Posterior vena cava (tissue), 2 donors: ENCODE measurements around the gene SRRM3. TPM values are rescaled to one million over a fixed set of nuclear protein-coding genes. Genes with fewer than 3 reads are reported as not detected.
"Not testable (repeated sequence)": the region's sequence is repeated elsewhere in the genome, so short reads cannot be mapped to it uniquely, and the experiment has no call there.

Source experiments
- DNase-seq: peaks from one replicate; pipeline ENCODE4 v3.0.0-alpha.2; 2020; ENCODE audit warnings: low spot score
- intact Hi-C, 2 donors: fragments of 100-400 bp; cut with DNase I; formaldehyde crosslinking; loops; one replicate each; pipeline versions ENCODE4 v1.14.1 to v1.14.2; 2022 to 2023
- long read RNA-seq, 2 donors: library from polyadenylated mRNA; unstranded; transcript quantifications; one replicate each; pipeline ENCODE4 v2.0.0, GENCODE V29; 2020 to 2021
- total RNA-seq, 2 donors: library from RNA; stranded (reverse); fragmentation: NEBNext Ultra II Directional; extraction: Animal tissue kit (Norgen Biotek cat#: 25700); gene quantifications; one replicate each; pipeline ENCODE4 v1.2.1, GENCODE V29; 2021
- donor health status: DM: yes; HTN: yes; CAD: no.
- donor health status: DM: yes; HTN: yes; CAD: no.

Gene SRRM3, protein sequence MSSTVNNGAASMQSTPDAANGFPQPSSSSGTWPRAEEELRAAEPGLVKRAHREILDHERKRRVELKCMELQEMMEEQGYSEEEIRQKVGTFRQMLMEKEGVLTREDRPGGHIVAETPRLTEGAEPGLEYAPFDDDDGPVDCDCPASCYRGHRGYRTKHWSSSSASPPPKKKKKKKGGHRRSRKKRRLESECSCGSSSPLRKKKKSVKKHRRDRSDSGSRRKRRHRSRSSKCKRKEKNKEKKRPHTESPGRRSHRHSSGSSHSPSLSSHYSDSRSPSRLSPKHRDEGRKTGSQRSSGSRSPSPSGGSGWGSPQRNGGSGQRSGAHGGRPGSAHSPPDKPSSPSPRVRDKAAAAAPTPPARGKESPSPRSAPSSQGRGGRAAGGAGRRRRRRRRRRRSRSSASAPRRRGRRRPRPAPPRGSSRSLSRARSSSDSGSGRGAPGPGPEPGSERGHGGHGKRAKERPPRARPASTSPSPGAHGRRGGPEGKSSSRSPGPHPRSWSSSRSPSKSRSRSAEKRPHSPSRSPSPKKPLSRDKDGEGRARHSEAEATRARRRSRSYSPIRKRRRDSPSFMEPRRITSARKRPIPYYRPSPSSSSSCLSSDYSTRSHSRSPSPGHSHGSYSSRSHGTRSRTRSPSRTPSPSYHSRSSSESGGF
- 1 to 10 TPM; 5.2 to 5.3 TPM for total RNA-seq
- long read RNA-seq, donor 1, partial matches to known transcripts = 5 of 8 reads
- long read RNA-seq, donor 1, other reads (novel, unspliced or antisense) = 1 of 8 reads
- long read RNA-seq, donor 2, transcript SRRM3-205 (4 exons, 2,150 nt) = major isoform, 11 of 36 reads
- long read RNA-seq, donor 2, partial matches to known transcripts = 11 of 36 reads
- long read RNA-seq, donor 2, other reads (novel, unspliced or antisense) = 14 of 36 reads

DNA sequence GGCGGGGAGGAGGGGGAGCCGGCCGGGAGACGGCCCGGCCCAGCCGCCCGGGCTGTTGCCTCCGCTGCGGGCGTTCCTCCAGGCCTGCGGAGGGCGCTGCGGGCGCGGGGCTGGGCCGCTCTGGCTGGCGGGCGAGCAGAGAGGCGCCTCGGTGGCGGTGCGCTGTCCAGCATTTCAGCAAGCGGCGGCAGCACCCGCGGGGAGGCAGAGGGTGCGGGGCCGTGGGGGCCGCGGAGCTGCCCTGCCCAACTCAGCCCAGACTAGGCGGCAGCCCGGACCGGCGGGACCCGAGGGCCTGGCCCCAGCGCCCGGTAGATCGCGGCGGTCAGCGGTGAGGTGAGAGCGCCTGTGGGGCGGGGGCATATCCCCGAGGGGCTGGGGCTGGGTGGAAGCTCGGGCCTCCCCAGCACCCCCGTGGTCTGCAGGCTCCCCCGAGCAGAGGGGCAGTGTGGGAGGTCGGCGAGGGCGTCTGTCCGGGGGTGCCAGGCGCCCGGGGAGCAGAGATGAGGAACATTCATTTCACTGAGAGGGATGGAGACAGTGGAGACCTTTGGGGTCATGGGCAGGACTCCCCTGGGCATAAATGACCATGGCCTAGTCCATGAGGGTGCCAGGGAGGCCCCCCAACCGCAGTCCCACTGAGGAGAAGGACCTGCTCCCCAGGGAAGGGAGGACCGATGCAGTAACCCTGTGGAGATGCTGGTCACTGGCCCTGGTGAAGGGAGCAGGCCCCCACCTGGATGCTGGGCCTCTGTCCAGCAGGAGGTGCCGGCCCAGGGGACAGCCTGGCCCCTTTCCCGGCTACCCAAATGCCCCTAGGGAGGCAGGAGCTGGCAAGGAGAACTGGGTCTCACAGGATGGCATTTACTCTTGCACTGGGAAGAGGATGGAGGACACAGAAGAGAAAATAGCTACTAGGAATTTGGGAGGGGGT is at the start of gene SRRM3:
Gene SRRM3 (plus strand): TSS at position 165 of the 934 bp plus-strand sequence. CDS start 33,171 bp downstream, outside the sequence.
- intact Hi-C loops = no loop called here
- DNase-seq = peak; percentile 95

DNA sequence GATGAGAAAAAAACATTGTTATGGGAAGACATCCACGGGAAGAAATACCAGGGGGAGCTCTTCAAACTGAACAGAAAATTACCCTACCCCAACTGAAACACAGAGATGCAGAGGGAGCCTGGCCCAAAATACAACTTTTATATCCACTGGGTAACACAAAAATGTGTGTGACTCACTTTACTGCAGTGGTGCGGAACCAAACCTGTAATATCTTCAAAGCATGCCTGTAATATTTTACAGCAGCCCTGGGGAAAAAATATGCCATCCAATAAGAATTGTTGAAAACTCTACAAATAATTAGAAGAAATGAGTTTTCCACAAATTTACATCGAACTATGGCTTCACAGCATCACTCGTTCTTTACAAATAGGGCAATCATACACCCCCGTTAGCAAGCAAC is 49.8 kb upstream of the SRRM3 start:
- DNase-seq = no peak
- intact Hi-C loops = no loop called here

DNA sequence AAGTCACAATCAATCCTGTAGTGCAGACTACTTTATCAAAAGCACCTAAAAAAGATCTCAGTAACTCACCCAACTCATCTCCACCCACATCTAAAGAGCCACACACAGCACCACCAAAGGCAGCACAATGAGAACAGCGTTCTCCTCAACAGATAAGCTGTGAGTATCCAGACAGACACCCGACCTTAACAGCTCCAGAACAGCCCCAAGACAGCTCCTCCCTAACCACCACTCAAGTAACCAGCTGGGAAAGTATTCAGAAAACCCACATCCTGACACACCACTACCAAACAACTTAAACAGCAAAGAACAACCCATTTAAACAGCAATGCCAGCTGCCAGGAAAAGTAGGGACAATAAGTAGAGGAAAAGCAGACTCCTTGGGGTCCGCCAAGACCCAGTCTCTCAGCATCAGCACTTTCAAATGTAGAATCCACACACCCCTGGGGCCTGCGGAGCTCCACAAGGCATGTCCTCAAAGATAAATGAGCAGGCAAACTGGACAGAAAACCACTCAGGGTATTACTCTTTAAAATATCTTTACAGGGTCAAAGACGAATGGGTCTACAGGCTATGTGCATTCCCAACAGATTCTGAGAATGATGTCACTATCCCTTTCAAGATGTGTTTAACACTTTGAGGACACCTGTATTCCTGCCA is 48.0 kb upstream of the SRRM3 start:
- DNase-seq, intact Hi-C loops: not testable (repeated sequence)

DNA sequence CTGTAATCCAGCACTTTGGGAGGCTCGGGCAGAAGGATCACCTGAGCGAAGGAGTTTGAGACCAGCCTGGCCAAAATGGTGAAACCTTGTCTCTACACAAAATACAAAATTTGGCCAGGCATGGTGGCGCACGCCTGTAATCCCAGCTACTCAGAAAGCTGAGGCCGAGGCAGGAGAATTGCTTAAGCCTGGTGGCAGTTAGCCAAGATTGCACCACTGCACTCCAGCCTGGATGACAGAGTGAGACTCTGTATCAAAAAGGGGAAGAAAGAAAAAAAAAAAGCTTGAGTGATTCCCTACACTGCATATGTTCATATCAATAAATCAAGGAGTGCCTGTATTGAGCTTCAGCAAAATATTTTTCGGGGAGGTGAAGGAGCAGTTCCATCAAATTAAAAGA is 45.8 kb upstream of the SRRM3 start:
- intact Hi-C loops = no loop called here
- peak; percentile 91 for DNase-seq

DNA sequence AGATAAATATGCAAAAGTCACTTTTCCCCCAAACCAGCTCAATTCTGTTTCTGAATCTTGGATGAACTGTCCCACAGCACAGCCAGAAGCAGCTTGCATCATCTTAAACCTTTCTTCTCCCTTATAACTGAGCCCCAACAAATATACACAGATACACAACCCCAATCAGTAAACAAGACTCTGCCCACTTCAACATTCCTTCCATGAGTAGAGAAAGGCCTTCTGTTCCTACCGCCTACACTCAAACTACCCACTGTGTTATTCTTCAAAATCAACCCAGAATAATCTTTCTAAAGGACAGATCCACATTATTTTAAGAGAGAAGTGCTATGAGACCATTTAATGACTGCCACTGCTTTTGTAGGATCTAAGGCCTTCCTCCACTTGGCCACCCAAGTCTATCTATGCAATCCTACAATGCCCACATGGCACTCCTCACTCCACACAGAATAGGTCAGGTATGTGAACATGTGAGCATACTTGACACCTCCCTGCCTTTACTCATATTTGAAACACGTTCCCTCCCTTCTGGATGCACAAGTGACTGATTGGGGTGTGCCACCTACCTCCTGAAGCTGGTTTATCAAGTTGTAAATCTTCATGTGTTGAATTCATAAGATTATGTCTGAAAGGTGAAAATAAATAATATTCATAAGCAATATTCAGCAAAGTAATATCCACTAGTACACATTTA is 44.6 kb upstream of the SRRM3 start:
- intact Hi-C loops, DNase-seq: not testable (repeated sequence)

DNA sequence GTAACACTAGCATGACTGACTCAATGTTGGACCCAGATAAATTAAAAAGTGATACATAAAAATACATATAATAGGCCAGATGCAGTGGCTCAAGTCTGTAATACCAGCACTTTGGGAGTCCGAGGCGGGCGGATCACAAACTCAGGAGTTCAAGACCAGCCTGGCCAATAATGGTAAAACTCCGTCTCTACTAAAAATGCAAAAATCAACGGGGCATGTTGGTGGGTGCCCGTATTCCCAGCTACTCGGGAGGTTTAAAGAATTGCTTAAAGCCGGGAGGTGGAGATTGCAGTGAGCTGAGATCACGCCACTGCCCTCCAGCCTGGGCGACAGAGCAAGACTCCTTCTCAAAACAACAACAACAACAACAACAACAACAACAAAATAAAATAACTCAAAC is 43.3 kb upstream of the SRRM3 start:
- intact Hi-C loops, DNase-seq: not testable (repeated sequence)

DNA sequence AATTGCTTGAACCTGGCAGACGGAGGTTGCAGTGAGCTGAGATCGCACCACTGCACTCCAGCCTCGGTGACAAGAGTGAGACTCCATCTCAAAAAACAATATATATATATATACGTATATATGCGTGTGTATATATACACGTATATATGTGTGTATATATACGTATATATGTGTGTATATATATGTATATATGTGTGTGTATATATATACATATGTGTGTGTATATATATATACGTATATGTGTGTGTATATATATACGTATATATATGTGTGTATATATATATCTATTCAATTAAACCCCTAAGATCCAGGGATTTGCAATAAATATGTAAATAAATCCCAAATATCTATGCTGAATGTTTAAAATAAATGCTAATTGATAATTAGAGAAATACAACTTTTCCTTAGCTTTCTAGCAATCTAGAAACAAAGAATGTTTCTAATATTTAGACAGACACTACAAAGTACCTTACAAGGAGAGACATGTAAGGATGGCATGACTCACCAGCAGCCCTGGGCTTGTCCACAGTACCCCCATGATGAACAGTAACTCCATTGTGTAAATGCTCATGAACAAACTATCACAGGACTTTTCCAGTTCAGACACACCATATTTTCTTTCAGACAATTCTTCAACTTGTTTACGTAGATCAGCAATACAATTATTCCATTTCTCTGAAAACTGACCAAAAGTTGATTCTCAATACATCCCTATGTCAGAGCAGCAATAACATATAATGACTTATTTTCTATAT is 39.1 kb upstream of the SRRM3 start:
- DNase-seq = not testable (repeated sequence)

DNA sequence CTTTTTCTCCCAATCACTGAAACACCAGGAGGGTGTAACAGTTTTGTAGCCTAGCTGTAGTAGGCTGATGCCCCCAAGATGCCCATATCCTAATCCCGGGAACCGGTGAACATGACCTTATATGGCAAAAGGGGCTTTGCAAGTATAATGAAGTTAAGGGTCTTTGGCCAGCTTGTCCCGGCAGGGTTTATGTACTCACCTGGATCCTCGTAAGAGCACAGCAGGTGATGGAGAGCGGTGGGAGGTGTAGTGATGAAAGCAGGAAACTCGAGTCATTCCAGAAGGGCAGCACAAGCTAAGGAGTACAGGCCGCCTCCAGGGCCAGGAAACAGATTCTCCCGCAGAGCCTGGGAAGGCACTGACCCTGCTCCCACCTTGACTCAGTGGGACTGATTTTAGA is 37.9 kb upstream of the SRRM3 start:
- peak; percentile 34 for DNase-seq
- intact Hi-C loops = not testable (repeated sequence)

More for the DNA sequence above, 39.1 kb upstream of the SRRM3 start:
- intact Hi-C loops = not testable (repeated sequence)

DNA sequence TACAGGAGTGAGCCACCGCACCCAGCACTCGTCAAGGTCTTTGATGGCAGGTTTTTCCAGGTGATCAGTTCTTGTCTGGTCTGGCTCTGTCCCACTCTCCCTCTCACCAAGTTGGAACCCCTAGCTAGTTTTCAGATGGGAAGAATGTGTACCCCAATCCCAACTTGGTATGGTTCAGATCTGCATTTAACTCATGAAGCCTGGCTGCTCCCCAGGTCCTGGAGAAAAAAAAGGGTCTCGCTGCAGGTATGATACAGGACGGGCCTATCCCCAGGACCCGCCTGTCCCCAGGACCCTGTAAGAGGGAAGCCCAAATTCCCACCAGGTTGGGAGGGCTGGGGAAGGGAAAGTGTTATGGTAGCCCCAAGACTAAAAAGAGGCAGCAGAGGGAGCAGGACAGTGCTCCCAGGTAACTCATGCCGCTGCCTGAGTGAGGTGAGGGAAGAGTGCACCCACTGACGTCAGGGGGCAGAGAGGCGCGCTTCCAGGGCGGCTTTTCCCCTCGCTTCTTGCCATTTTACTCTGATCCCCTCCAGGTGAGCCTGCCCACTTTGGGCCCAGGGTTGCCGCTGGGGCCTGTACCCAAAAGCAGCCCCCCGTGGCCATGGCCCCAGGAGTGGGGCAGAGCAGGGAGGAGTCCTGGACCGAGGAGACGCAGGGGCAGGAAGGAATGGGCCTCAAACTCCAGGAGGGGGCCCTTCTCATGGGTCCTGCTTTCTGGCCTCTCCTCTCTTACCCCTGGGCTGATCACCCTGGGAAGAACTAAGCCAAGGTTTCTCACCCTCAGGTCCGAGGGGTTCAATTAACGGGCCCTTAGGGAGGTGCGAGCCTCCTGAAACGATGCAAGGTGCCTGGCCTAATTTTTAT is 36.4 kb upstream of the SRRM3 start:
- peak; percentile 71 for DNase-seq
- intact Hi-C loops = no loop called here

DNA sequence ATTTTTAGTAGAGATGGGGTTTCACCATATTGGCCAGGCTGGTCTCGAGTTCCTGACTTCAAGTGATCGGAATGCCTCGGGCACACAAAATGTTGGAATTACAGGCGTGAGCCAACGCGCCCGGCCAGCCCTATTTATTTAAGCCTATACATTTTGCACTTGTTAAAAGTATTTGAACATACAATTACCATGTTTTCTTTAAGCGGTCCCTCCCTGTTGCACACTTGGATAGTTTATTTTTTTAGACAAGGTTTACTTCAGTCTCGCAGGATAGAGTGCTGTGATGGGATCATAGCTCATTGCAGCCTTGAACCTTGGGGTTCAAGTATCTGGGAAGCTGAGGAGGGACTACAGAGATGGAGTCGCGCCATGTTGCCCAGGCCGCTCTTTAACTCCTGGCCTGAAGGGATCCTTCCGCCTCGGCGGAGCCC is 35.7 kb upstream of the SRRM3 start:
- intact Hi-C loops = no loop called here
- DNase-seq = peak; percentile 56

DNA sequence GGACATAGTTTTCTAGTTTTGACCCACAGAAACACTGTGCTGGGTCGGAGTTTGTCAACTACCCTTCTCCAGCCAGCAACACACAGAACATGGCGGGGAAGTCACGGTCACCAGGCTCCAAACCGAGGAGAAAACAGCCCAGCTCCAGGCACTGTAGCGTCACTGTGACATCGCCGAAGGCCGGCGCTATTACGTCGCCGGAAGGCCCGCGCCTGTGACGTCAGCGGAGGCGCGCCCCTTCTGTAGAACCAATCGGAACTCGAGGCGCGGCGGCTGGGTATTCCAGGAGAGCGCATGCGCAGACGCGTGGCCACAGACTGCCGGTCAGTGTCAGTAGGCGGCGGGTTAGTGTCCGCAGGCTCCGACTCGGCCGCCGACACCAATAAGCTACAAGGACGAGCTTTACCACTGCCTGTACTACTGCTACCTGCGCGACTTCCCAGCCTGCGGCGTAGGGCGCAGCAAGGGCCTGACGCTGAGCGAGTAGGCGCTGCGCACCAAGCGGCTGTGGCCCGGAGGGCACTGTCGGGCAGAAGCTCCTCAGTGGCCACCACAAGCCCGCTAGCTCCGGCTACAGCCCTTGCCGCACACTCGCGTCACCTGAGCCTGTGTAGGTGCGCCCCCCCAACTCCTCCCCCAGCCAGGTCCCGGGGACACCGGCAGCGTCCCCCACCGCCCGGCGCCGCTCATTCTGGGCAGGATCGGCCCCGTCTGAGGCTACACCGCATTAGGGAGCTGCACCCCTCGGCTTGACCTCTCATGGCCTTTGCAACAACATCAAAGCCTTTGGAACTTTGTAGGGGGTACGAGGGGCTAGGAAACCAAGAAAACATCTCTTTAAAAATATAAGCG is 35.1 kb upstream of the SRRM3 start:
- intact Hi-C loops = no loop called here
- peak; percentile 100 for DNase-seq

DNA sequence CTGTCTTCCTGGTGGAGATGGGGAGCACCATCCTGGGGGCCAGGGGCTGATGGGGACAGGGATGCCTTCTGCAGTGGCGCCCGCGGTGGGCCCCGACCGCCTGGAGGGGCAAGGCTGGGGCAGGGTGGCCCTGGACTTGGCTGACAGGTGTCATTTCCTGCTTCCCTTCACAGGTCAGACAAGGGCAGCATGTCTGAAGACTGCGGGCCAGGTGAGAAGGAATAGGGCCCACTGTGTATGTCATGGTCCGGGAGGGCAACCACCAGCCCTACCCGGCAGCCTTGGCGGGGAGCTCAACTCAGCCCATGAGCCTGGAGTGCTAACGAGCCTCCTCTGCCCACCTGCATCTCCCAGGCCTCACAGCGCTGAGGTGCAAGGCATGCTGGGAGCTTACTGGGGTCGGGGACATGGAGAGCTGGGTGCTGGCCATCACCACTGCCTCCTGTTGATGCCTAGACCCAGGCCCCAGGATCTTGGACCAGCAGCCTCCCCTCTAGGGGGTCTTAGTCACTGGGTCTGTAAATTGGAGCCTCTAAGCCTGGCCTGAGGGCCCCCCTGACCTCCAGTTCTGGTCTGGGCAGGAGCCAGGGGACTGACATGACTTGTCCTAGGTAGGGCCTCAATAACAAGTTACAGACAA is 28.0 kb upstream of the SRRM3 start:
- intact Hi-C loops = loop anchor here in 1 of 2 donors (10.0 kb wide), 1 partner anchor 111 kb away; no protein-coding TSS in a partner anchor
- no peak for DNase-seq

DNA sequence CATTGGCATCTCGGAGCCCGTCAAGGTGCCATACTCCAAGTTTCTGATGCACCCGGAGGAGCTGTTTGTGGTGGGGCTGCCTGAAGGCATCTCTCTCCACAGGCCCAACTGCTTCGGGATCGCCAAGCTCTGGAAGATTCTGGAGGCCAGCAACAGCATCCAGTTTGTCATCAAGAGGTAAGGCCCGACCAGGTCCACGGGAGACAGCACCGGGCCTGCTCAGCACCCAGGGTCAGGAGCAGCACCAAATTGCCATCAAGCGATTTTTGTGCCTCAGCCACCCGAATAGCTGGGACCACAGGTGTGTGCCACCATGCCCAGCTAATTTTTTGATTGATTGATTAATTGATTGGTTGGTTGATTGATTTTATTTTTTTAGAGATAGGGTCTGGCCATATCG is 24.7 kb upstream of the SRRM3 start:
- DNase-seq = not testable (repeated sequence)
- intact Hi-C loops = loop anchor here in 1 of 2 donors (10.0 kb wide), 1 partner anchor 108 kb away; no protein-coding TSS in a partner anchor

DNA sequence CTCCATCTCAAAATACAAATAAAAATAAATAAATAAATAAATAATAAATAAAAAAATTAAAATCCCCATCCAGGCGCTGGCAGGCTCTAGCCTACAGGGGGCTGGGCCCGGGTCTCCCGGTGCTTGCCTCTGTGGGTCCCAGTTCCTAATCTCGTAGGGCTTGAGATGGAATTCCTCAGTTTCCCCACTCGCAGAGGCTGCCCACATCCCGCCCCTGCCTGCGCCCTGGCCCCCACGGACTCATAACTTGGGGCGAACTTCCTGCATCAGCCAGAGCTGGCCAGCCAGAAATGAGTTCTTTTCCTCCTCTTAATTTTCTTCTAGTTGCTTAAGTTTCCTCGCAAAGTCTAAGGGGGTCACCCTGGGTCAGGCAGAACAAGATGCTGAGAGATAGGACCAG is 22.0 kb upstream of the SRRM3 start:
- intact Hi-C loops = loop anchor here (2.0 to 10.0 kb wide), 3 partner anchors 85 to 135 kb away; no protein-coding TSS in a partner anchor
- no peak for DNase-seq
